ENCODE results near the gene WDPCP.

GRCh38 chr2:63590626-63591408 is 2.5 kb upstream of the WDPCP start:
- TF ChIP-seq HCFC1 (IDR thresholded peaks at IDR 0.05; ENCODE audit: low read length): no peak
- no peak for TF ChIP-seq MXI1 (IDR thresholded peaks at IDR 0.05; ENCODE audit: low read depth, low read length)
- TF ChIP-seq BHLHE40 (IDR thresholded peaks at IDR 0.05; ENCODE audit: borderline replicate concordance in 1 of 2, low read depth in 2 of 2, low read length in 1 of 2): no peak
- TF ChIP-seq HDAC2 (IDR thresholded peaks at IDR 0.05): no peak
- no peak for TF ChIP-seq SREBF1 (IDR thresholded peaks at IDR 0.05; ENCODE audit: low read length)
- TF ChIP-seq, protein P1, sequence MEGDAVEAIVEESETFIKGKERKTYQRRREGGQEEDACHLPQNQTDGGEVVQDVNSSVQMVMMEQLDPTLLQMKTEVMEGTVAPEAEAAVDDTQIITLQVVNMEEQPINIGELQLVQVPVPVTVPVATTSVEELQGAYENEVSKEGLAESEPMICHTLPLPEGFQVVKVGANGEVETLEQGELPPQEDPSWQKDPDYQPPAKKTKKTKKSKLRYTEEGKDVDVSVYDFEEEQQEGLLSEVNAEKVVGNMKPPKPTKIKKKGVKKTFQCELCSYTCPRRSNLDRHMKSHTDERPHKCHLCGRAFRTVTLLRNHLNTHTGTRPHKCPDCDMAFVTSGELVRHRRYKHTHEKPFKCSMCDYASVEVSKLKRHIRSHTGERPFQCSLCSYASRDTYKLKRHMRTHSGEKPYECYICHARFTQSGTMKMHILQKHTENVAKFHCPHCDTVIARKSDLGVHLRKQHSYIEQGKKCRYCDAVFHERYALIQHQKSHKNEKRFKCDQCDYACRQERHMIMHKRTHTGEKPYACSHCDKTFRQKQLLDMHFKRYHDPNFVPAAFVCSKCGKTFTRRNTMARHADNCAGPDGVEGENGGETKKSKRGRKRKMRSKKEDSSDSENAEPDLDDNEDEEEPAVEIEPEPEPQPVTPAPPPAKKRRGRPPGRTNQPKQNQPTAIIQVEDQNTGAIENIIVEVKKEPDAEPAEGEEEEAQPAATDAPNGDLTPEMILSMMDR (IDR thresholded peaks at IDR 0.05 in 2 of 3, conservative IDR thresholded peaks at IDR 0.05 in 1 of 3; ENCODE audit: control insufficient read depth in 2 of 3, extremely low read depth in 1 of 3, insufficient read depth in 1 of 3, low read depth in 3 of 3, low read length in 3 of 3): no peak
- TF ChIP-seq, protein P2, sequence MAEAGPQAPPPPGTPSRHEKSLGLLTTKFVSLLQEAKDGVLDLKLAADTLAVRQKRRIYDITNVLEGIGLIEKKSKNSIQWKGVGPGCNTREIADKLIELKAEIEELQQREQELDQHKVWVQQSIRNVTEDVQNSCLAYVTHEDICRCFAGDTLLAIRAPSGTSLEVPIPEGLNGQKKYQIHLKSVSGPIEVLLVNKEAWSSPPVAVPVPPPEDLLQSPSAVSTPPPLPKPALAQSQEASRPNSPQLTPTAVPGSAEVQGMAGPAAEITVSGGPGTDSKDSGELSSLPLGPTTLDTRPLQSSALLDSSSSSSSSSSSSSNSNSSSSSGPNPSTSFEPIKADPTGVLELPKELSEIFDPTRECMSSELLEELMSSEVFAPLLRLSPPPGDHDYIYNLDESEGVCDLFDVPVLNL (IDR thresholded peaks at IDR 0.05; ENCODE audit: low read depth, low read length): no peak
- TF ChIP-seq USF1 (IDR thresholded peaks at IDR 0.05; ENCODE audit: borderline replicate concordance, extremely low read length, insufficient read depth, low read depth, low read length): no peak
